H1 (cell line): ENCODE data around the gene DAAM1.

ENCODE experiments used
- EGR1 ChIP-seq: IDR thresholded peaks from 2 replicates; pipeline ENCODE4 v1.6.1; 2011; ENCODE audit warnings: low read depth, low read length, borderline replicate concordance
- EP300 ChIP-seq, 2 experiments: IDR thresholded peaks; 1 replicate in 1 of 2; 2 replicates in 1 of 2; pipeline ENCODE4 v1.6.1; 2011 to 2012; ENCODE audit warnings: low read depth in 2 of 2, low read length in 2 of 2, mild to moderate bottlenecking in 2 of 2, borderline replicate concordance in 1 of 2, inconsistent platforms in 1 of 2, moderate library complexity in 1 of 2
- EZH2 ChIP-seq: fragments of 200-600 bp; sonication (generic); IDR thresholded peaks from 2 replicates; pipeline ENCODE4 v1.7.1; 2012; ENCODE audit warnings: low read depth, mild to moderate bottlenecking, moderate library complexity, low read length, inconsistent platforms; ENCODE audit not compliant: severe bottlenecking
- FOSL1 ChIP-seq: IDR thresholded peaks from 2 replicates; pipeline ENCODE4 v1.6.1; 2011; ENCODE audit warnings: mild to moderate bottlenecking, low read depth, low read length, moderate library complexity; ENCODE audit not compliant: insufficient read depth
- HDAC6 ChIP-seq: IDR thresholded peaks from one replicate; pipeline ENCODE4 v1.7.1; 2012; ENCODE audit warnings: low read depth, mild to moderate bottlenecking, inconsistent platforms, low read length, moderate library complexity
- KDM1A ChIP-seq: fragments of 200-600, 300-600 bp; sonication (generic); IDR thresholded peaks from 2 replicates; pipeline ENCODE4 v1.7.1; 2016; ENCODE audit warnings: mild to moderate bottlenecking, low read length, borderline replicate concordance
- POLR2A ChIP-seq, 2 experiments: IDR thresholded peaks; 1 replicate in 1 of 2; 2 replicates in 1 of 2; pipeline ENCODE4 v1.6.1; 2011; ENCODE audit warnings: low read depth in 2 of 2, low read length in 2 of 2, mild to moderate bottlenecking in 2 of 2; ENCODE audit errors: control extremely low read depth in 1 of 2
- POLR2AphosphoS5 ChIP-seq: IDR thresholded peaks from 2 replicates; pipeline ENCODE4 v1.6.1; 2011; ENCODE audit warnings: low read depth, low read length
- SP1 ChIP-seq: IDR thresholded peaks from 2 replicates; pipeline ENCODE4 v1.6.1; 2011; ENCODE audit warnings: low read depth, low read length
- SP2 ChIP-seq: IDR thresholded peaks from 2 replicates; pipeline ENCODE4 v1.6.1; 2012; ENCODE audit warnings: mild to moderate bottlenecking, low read length, inconsistent platforms
- TAF1 ChIP-seq: IDR thresholded peaks from 2 replicates; pipeline ENCODE4 v1.6.1; 2011; ENCODE audit warnings: mild to moderate bottlenecking, low read depth, low read length
- TBP ChIP-seq: IDR thresholded peaks from 2 replicates; pipeline ENCODE4 v1.6.1; 2011; ENCODE audit warnings: low read depth, low read length, improper control_type of control experiment
- TCF12 ChIP-seq: IDR thresholded peaks from 2 replicates; pipeline ENCODE4 v1.6.1; 2011; ENCODE audit warnings: low read depth, mild to moderate bottlenecking, low read length
- TF ChIP-seq, protein P1 (sequence below), 3 experiments: IDR thresholded peaks; 1 replicate in 2 of 3; 2 replicates in 1 of 3; pipeline versions ENCODE4 v1.5.1 to v1.6.1; 2011; ENCODE audit warnings: low read length in 3 of 3, mild to moderate bottlenecking in 3 of 3, inconsistent platforms in 2 of 3, low read depth in 1 of 3, moderate library complexity in 1 of 3; ENCODE audit not compliant: insufficient read depth in 1 of 3; ENCODE audit errors: control extremely low read depth in 1 of 3

DNA sequence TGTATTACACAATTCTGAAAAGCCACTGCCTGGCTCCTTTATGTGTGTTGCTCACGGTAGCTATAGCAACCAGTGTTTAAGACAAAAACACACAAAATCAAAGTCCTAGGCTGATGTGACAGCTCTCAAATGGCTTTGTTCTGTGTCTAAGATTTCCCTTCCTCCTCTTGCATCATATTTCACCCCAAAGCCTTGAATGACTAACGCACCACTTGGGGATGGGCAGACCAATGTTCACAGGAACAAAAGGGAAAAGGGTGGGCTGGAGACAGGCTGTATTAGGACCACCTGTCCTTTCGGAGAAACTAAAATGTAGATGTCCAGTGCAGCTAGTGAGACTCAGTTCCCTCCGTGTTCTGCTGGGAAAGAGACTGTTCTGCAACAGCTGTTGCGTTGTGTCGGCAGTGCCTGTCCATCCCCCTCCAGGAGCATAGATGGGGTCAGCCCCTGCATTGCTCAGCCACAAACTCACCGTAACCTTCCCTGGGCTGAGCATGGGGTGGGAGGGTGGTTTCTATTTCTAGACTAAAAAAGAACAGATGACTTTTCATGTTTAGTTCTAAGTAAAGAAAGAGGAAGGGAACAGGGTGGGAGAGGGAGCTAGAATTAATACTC lies 26.8 kb upstream of the DAAM1 start:
- TF ChIP-seq, protein P1, sequence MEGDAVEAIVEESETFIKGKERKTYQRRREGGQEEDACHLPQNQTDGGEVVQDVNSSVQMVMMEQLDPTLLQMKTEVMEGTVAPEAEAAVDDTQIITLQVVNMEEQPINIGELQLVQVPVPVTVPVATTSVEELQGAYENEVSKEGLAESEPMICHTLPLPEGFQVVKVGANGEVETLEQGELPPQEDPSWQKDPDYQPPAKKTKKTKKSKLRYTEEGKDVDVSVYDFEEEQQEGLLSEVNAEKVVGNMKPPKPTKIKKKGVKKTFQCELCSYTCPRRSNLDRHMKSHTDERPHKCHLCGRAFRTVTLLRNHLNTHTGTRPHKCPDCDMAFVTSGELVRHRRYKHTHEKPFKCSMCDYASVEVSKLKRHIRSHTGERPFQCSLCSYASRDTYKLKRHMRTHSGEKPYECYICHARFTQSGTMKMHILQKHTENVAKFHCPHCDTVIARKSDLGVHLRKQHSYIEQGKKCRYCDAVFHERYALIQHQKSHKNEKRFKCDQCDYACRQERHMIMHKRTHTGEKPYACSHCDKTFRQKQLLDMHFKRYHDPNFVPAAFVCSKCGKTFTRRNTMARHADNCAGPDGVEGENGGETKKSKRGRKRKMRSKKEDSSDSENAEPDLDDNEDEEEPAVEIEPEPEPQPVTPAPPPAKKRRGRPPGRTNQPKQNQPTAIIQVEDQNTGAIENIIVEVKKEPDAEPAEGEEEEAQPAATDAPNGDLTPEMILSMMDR (IDR thresholded peaks at IDR 0.05; ENCODE audit: control extremely low read depth in 1 of 3, insufficient read depth in 1 of 3, low read depth in 1 of 3, low read length in 3 of 3), result no peak
- TF ChIP-seq TAF1 (no peak), POLR2A (IDR thresholded peaks at IDR 0.05; ENCODE audit: control extremely low read depth in 1 of 2, low read depth in 2 of 2, low read length in 2 of 2) (no peak), TBP (no peak), EP300 (IDR thresholded peaks at IDR 0.05; ENCODE audit: borderline replicate concordance in 1 of 2, low read depth in 2 of 2, low read length in 2 of 2) (no peak), SP1 (no peak), EZH2 (no peak), POLR2AphosphoS5 (no peak), EGR1 (no peak), KDM1A (no peak), TCF12 (no peak), FOSL1 (no peak), HDAC6 (no peak), SP2 (no peak)
